ENCODE data around the gene HTT.

DNA sequence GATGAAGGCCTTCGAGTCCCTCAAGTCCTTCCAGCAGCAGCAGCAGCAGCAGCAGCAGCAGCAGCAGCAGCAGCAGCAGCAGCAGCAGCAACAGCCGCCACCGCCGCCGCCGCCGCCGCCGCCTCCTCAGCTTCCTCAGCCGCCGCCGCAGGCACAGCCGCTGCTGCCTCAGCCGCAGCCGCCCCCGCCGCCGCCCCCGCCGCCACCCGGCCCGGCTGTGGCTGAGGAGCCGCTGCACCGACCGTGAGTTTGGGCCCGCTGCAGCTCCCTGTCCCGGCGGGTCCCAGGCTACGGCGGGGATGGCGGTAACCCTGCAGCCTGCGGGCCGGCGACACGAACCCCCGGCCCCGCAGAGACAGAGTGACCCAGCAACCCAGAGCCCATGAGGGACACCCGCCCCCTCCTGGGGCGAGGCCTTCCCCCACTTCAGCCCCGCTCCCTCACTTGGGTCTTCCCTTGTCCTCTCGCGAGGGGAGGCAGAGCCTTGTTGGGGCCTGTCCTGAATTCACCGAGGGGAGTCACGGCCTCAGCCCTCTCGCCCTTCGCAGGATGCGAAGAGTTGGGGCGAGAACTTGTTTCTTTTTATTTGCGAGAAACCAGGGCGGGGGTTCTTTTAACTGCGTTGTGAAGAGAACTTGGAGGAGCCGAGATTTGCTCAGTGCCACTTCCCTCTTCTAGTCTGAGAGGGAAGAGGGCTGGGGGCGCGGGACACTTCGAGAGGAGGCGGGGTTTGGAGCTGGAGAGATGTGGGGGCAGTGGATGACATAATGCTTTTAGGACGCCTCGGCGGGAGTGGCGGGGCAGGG is 568 bp downstream of the HTT start:
- TF ChIP-seq, protein P1, sequence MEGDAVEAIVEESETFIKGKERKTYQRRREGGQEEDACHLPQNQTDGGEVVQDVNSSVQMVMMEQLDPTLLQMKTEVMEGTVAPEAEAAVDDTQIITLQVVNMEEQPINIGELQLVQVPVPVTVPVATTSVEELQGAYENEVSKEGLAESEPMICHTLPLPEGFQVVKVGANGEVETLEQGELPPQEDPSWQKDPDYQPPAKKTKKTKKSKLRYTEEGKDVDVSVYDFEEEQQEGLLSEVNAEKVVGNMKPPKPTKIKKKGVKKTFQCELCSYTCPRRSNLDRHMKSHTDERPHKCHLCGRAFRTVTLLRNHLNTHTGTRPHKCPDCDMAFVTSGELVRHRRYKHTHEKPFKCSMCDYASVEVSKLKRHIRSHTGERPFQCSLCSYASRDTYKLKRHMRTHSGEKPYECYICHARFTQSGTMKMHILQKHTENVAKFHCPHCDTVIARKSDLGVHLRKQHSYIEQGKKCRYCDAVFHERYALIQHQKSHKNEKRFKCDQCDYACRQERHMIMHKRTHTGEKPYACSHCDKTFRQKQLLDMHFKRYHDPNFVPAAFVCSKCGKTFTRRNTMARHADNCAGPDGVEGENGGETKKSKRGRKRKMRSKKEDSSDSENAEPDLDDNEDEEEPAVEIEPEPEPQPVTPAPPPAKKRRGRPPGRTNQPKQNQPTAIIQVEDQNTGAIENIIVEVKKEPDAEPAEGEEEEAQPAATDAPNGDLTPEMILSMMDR (IDR thresholded peaks at IDR 0.05 in 2 of 3, conservative IDR thresholded peaks at IDR 0.05 in 1 of 3; ENCODE audit: insufficient read depth in 2 of 3, low read depth in 1 of 3, low read length in 3 of 3), result no peak
- no peak for TF ChIP-seq HNRNPUL1 (IDR thresholded peaks at IDR 0.05; ENCODE audit: low read length)
- TF ChIP-seq MEF2A (IDR thresholded peaks at IDR 0.05; ENCODE audit: control insufficient read depth, low read depth, low read length), result no peak
- TF ChIP-seq RCOR1 (IDR thresholded peaks at IDR 0.05; ENCODE audit: borderline replicate concordance in 1 of 2, low read depth in 2 of 2, low read length in 2 of 2), result no peak
- TF ChIP-seq E2F3 (CRISPR knock-in tag; IDR thresholded peaks at IDR 0.05), result no peak
